Gastrocnemius medialis (tissue), 4 donors: Measurements from ENCODE around the gene PAGE1. TPM values are rescaled to one million over a fixed set of nuclear protein-coding genes. Genes with fewer than 3 reads are reported as not detected.
"Not testable (repeated sequence)": the region's sequence is repeated elsewhere in the genome, so short reads cannot be mapped to it uniquely, and the experiment has no call there.

ENCODE experiments used
- ATAC-seq, 2 donors: fragments of 150-250 bp; one replicate each; pipeline ENCODE4 v1.9.1; 2016
- DNase-seq, 2 donors: peaks; one replicate each; pipeline ENCODE4 v3.0.0-alpha.2; 2019
- H3K27ac ChIP-seq, 4 donors: fragments of 200-600 bp; sonication (generic); 1 replicate in 1 of 4; 2 replicates in 3 of 4; pipeline ENCODE4 v1.5.1; 2016 to 2018; ENCODE audit warnings: mild to moderate bottlenecking in 2 of 4, moderate library complexity in 1 of 4
- H3K27me3 ChIP-seq, 3 donors: fragments of 200-600 bp; sonication (generic) in 2 of 3; 1 replicate in 1 of 3; 2 replicates in 2 of 3; pipeline versions ENCODE4 v1.5.1 to v1.6.0; 2016 to 2019; ENCODE audit warnings: mild to moderate bottlenecking in 1 of 3, moderate library complexity in 1 of 3
- H3K36me3 ChIP-seq, 2 donors: fragments of 200-600 bp; sonication (generic) in 1 of 2; one replicate each; pipeline ENCODE4 v1.5.1; 2017 to 2018
- H3K4me1 ChIP-seq, 2 donors: fragments of 200-600 bp; sonication (generic) in 1 of 2; one replicate each; pipeline ENCODE4 v1.5.1; 2016 to 2017; ENCODE audit warnings: mild to moderate bottlenecking in 2 of 2
- H3K4me3 ChIP-seq, 4 donors: fragments of 200-600 bp; sonication (generic) in 3 of 4; 1 replicate in 1 of 4; 2 replicates in 3 of 4; pipeline ENCODE4 v1.5.1; 2016 to 2019; ENCODE audit warnings: mild to moderate bottlenecking in 2 of 4
- H3K9me3 ChIP-seq, 3 donors: fragments of 200-600 bp; sonication (generic) in 2 of 3; 1 replicate in 1 of 3; 2 replicates in 2 of 3; pipeline ENCODE4 v1.5.1; 2016 to 2019
- POLR2A ChIP-seq, 2 donors: fragments of 450-650 bp; IDR thresholded peaks; one replicate each; pipeline ENCODE4 v1.6.1; 2017; ENCODE audit warnings: antibody characterized with exemption in 2 of 2, mild to moderate bottlenecking in 2 of 2, moderate library complexity in 2 of 2
- in situ Hi-C, 4 donors: fragments of 200-750 bp; cut with MboI; loops; one replicate each; pipeline versions ENCODE4 v1.15.0 to v1.8.0; 2017; ENCODE audit warnings: low sequenced_read_pairs in 4 of 4
- intact Hi-C: fragments of 100-400 bp; cut with DNase I; formaldehyde crosslinking; loops from one replicate; pipeline ENCODE4 v1.15.1; 2023; ENCODE audit warnings: low total_unique reads
- total RNA-seq, 4 donors: library from RNA; depleted of rRNA; stranded (reverse); fragments of >200 nt; gene quantifications; one replicate each; pipeline versions ENCODE4 v1.1.0 to v1.2.3, GENCODE V29; 2016
- TF ChIP-seq, protein P1 (sequence below), 5 experiments: fragments of 450-650 bp in 3 of 5; fragments of 200-600 bp in 2 of 5; sonication (generic) in 2 of 5; IDR thresholded peaks in 4 of 5; conservative IDR thresholded peaks in 1 of 5; 1 replicate in 4 of 5; 2 replicates in 1 of 5; pipeline ENCODE4 v1.5.1; 2016 to 2019; ENCODE audit warnings: antibody characterized with exemption in 5 of 5, mild to moderate bottlenecking in 3 of 5, moderate library complexity in 3 of 5

PAGE1 gene, protein sequence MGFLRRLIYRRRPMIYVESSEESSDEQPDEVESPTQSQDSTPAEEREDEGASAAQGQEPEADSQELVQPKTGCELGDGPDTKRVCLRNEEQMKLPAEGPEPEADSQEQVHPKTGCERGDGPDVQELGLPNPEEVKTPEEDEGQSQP
- not detected for total RNA-seq

DNA sequence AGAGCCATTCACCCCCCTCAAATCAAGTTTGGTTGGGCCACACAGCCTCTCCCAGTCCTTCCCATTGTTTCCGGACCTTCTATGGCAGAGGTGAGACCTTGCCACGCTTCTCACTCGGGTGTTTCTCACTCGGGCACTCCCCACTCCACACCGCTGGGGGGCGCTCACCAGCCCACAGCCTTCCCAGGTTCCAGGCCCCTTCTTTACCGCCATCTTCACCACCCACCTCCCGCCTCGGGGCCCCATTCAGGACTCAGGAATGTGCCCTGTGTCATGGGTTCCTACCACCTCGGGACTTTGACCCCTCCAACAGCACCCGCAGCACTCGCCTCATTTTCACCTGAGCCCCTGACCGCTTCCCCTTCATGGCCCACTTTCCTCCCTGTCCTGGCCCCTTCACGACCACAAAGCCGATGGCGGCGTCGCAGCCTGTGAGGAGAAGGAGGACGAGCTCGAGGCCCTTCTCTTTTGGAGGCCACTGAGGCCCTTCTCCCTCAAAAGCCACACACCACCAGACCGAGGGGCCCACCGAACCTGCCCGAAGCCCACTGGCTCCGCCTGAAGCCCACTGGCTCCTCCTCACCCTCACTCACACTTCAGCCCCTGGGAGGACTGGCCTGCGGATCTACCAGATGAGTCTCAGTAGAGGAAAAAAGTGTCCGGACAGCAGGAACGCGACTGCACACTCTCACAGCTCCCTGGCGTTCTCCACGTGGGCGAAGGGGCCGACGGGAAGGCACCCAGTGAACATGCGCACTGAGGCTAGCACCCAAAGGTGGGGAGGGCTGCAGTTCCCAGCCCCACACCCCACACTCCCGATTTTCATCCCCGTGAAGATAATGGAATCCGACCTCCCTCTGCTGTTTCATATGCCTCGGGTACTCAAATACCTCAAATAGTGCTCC is at the start of gene PAGE1:
TSS of gene PAGE1 (minus strand) at position 709 of the 905 bp plus-strand sequence. CDS start 1,214 bp downstream, outside the sequence.
- H3K36me3 ChIP-seq = no peaks in the 10 kb centered on the region
- no peak for DNase-seq
- in situ Hi-C loops = no loop called here
- H3K4me1 ChIP-seq = no peaks in the 10 kb centered on the region
- no peaks in the 10 kb centered on the region for H3K27me3 ChIP-seq
- no peak within 1 kb of the TSS for H3K27ac ChIP-seq
- ATAC-seq = no peak
- no peak for TF ChIP-seq POLR2A (IDR thresholded peaks at IDR 0.05)
- TF ChIP-seq, protein P1, sequence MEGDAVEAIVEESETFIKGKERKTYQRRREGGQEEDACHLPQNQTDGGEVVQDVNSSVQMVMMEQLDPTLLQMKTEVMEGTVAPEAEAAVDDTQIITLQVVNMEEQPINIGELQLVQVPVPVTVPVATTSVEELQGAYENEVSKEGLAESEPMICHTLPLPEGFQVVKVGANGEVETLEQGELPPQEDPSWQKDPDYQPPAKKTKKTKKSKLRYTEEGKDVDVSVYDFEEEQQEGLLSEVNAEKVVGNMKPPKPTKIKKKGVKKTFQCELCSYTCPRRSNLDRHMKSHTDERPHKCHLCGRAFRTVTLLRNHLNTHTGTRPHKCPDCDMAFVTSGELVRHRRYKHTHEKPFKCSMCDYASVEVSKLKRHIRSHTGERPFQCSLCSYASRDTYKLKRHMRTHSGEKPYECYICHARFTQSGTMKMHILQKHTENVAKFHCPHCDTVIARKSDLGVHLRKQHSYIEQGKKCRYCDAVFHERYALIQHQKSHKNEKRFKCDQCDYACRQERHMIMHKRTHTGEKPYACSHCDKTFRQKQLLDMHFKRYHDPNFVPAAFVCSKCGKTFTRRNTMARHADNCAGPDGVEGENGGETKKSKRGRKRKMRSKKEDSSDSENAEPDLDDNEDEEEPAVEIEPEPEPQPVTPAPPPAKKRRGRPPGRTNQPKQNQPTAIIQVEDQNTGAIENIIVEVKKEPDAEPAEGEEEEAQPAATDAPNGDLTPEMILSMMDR (IDR thresholded peaks at IDR 0.05 in 4 of 5, conservative IDR thresholded peaks at IDR 0.05 in 1 of 5) = no peak
- no peaks in the 10 kb centered on the region for H3K9me3 ChIP-seq
- intact Hi-C loops = no loop called here
- H3K4me3 ChIP-seq = no peak within 1 kb of the TSS

DNA sequence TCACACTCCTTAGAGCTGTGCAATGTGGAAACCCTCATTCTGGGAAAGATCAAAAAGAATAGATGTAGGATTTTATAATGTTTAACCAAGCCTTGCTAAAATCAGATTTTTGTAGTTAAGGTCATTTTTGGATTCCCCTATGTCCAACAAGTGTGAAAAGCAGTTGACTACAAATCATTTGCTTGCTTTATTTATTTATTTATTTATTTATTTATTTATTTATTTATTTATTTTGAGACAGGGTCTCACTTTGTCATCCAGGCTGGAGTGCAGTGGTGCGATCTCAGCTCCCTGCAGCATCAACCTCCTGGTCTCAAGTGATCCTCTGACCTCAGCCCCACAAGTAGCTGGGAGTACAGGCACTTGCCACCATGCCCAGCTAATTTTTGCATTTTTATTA is 45.7 kb upstream of the PAGE1 start:
- H3K4me1 ChIP-seq, H3K4me3 ChIP-seq, DNase-seq, H3K27ac ChIP-seq, H3K36me3 ChIP-seq, in situ Hi-C loops, ATAC-seq, intact Hi-C loops, H3K27me3 ChIP-seq, H3K9me3 ChIP-seq: not testable (repeated sequence)

DNA sequence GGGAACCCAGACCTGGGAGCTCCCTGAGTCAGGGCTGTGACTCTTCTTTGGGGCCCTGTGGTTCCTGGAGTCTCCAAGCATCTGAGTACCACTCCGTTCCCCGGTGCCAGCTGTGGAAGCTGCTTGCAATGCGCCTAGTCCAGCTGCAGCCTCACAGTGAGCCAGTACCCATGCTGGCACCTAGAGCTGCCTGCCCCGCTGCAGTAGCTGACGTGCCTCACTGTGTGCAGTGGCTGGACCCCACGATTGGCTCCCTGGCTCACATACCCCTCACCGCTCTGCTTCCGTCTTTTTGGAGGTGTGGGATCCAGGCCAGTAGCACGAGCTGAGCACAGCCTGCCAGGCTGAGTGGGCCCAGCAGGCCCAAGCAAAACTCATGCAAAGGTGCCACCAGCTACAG is 32.1 kb upstream of the PAGE1 start:
- no peaks in the 10 kb centered on the region for H3K36me3 ChIP-seq
- in situ Hi-C loops = no loop called here
- DNase-seq (no peak), ATAC-seq (no peak)
- no peak overlapping the region for H3K4me3 ChIP-seq
- TF ChIP-seq, protein P1 (IDR thresholded peaks at IDR 0.05 in 4 of 5, conservative IDR thresholded peaks at IDR 0.05 in 1 of 5) = no peak
- no peak for TF ChIP-seq POLR2A (IDR thresholded peaks at IDR 0.05)
- H3K4me1 ChIP-seq = no peaks in the 10 kb centered on the region
- peak overlapping the region; percentile 7 to 88 (median 62) for H3K27ac ChIP-seq
- intact Hi-C loops = no loop called here
- no peaks in the 10 kb centered on the region for H3K9me3 ChIP-seq
- H3K27me3 ChIP-seq = no peaks in the 10 kb centered on the region

DNA sequence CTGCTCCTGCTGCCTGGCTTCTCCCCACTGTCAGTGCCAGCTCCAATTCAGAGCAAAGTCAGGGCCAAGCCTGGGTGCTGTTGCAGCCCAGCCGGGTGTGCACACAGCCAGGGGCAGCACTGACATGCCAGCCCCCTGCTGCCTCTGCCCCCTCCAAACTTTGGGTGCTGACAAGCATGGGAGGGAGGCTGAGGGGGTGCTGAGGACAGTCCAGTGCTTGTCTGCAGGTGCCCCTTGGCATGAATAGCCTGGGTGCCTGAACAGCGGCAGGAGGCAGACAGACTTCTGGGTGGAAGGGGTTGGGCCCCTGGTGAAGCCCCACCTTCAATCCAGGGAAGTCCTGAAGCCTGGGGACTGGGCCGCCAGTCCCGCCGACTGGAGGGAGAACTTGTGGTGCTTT is 31.2 kb upstream of the PAGE1 start:
- Histone ChIP-seq H3K27ac (peak overlapping the region in 3 of 4 donors; percentile 80 to 88 (median 87)), H3K9me3 (no peaks in the 10 kb centered on the region), H3K36me3 (no peaks in the 10 kb centered on the region), H3K27me3 (no peaks in the 10 kb centered on the region), H3K4me1 (no peaks in the 10 kb centered on the region), H3K4me3 (peak overlapping the region in 3 of 4 donors; percentile 31 to 53 (median 44))
- DNase-seq (no peak), ATAC-seq (no peak)
- intact Hi-C loops (no loop called here), in situ Hi-C loops (no loop called here)
- no peak for TF ChIP-seq POLR2A (IDR thresholded peaks at IDR 0.05)
- TF ChIP-seq, protein P1 (IDR thresholded peaks at IDR 0.05 in 4 of 5, conservative IDR thresholded peaks at IDR 0.05 in 1 of 5) = no peak
